PC-3 (cell line): ENCODE measurements around the gene IL1RN. TPM values are rescaled to one million over a fixed set of nuclear protein-coding genes. Genes with fewer than 3 reads are reported as not detected.

Experiments used
- ATAC-seq: fragments of 200-7000 bp; cut with Tn5 transposase; 2 replicates; pipeline ENCODE4 v1.9.1; 2020; ENCODE audit warnings: mild to moderate bottlenecking, moderate library complexity
- BruUV-seq: library from RNA; stranded (reverse); fragments of 400-500 nt; replicated peaks from 2 replicates; lab custom pipeline; 2021; lab: Mats Ljungman, UMichigan
- CTCF ChIA-PET: fragments of 300-600 bp; sonication (Branson Sonifier 250); formaldehyde crosslinking; loops from one replicate; lab custom pipeline; 2022; ENCODE audit warnings: antibody characterized with exemption; lab: Charles Lee
- POLR2A ChIA-PET: fragments of 300-600 bp; sonication (Branson Sonifier 250); formaldehyde crosslinking; loops from one replicate; lab custom pipeline; 2022; ENCODE audit warnings: antibody characterized with exemption; ENCODE audit not compliant: unreplicated experiment; lab: Charles Lee
- DNase-seq: peaks from one replicate; pipeline ENCODE4 v3.0.0-alpha.2; 2015
- H2AFZ ChIP-seq: fragments of 300-600 bp; sonication (generic); 2 replicates; pipeline ENCODE4 v1.6.0; 2016; ENCODE audit warnings: antibody characterized with exemption, low read length
- H3F3A ChIP-seq: fragments of 300-600 bp; sonication (generic); one replicate; pipeline ENCODE4 v1.6.0; 2017; ENCODE audit warnings: antibody characterized with exemption, low read length, control low read depth, mild to moderate bottlenecking; ENCODE audit not compliant: unreplicated experiment
- H3K27ac ChIP-seq: fragments of 300-600 bp; sonication (generic); 2 replicates; pipeline ENCODE4 v1.5.1; 2016; ENCODE audit warnings: mild to moderate bottlenecking, low read length
- H3K27me3 ChIP-seq: fragments of 300-600 bp; sonication (generic); 2 replicates; pipeline ENCODE4 v1.6.1; 2016; ENCODE audit warnings: low read length, mixed read lengths
- H3K36me3 ChIP-seq: fragments of 300-600 bp; sonication (generic); 2 replicates; pipeline ENCODE4 v1.6.1; 2016; ENCODE audit warnings: low read depth, mixed run types, low read length, mixed read lengths
- H3K4me1 ChIP-seq: fragments of 300-600 bp; sonication (generic); 2 replicates; pipeline ENCODE4 v1.5.1; 2016; ENCODE audit warnings: low read length; ENCODE audit not compliant: insufficient read depth
- H3K4me2 ChIP-seq: fragments of 300-600 bp; sonication (generic); 2 replicates; pipeline ENCODE4 v1.6.0; 2016; ENCODE audit warnings: low read length
- H3K4me3 ChIP-seq: fragments of 300-600 bp; sonication (generic); 2 replicates; pipeline ENCODE4 v1.5.1; 2016; ENCODE audit warnings: mild to moderate bottlenecking, low read length, mixed read lengths
- H3K79me2 ChIP-seq: fragments of 300-600 bp; sonication (generic); 2 replicates; pipeline ENCODE4 v1.6.1; 2017; ENCODE audit warnings: low read length, mixed read lengths
- H3K9ac ChIP-seq: fragments of 300-600 bp; sonication (generic); 2 replicates; pipeline ENCODE4 v1.6.0; 2016; ENCODE audit warnings: mild to moderate bottlenecking, low read length
- H3K9me2 ChIP-seq: fragments of 300-600 bp; sonication (generic); replicated peaks from 2 replicates; pipeline ENCODE4 v1.6.1; 2016; ENCODE audit warnings: mixed run types, low read length, mixed read lengths
- H3K9me3 ChIP-seq: fragments of 300-600 bp; sonication (generic); 2 replicates; pipeline ENCODE4 v1.6.1; 2016; ENCODE audit warnings: low read length, mixed read lengths
- H4K20me1 ChIP-seq: fragments of 300-600 bp; sonication (generic); 2 replicates; pipeline ENCODE4 v1.6.1; 2016; ENCODE audit warnings: low read length, mixed read lengths
- EZH2 ChIP-seq: fragments of 300-600 bp; sonication (generic); IDR thresholded peaks from one replicate; pipeline ENCODE4 v1.6.1; 2017; ENCODE audit warnings: antibody characterized with exemption, mild to moderate bottlenecking, low read length; ENCODE audit not compliant: unreplicated experiment
- EZH2phosphoT487 ChIP-seq: fragments of 300-600 bp; sonication (generic); IDR thresholded peaks from 2 replicates; pipeline ENCODE4 v1.6.1; 2018; ENCODE audit warnings: mild to moderate bottlenecking, antibody characterized with exemption, low read length, borderline replicate concordance
- intact Hi-C: fragments of 100-400 bp; cut with micrococcal nuclease; formaldehyde crosslinking; loops from 2 replicates; pipeline ENCODE4 v1.9.0; 2023
- total RNA-seq: library from RNA; depleted of rRNA; stranded (reverse); fragments of >200 nt; gene quantifications from 2 replicates; pipeline ENCODE4 v1.2.3, GENCODE V29; 2014
- TF ChIP-seq, protein P1 (sequence below): fragments of 300-600 bp; sonication (generic); conservative IDR thresholded peaks from 2 replicates; pipeline ENCODE4 v1.5.1; 2017; ENCODE audit warnings: antibody characterized with exemption, low read depth, mild to moderate bottlenecking, low read length

IL1RN gene
- total RNA-seq, 1 experiment from 2014 or later = 1.3 TPM

DNA sequence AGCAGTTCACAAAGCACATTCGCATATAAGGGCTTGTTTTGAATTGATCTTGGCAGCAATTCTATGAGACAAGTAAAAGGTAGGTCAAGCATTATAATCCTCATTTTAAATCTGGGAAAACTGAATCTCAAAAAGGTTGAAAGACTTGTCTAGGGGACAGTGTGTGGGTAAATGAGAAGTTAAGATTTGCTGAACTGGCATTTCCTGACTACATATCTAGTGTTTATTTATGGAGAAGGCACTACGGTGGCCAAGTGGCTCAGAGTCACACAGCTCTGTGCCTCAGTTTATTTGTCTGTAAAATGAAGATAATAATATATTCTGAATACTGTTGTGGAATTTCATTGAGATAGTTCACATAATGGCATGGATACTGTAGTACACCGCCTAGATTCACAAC lies 16.3 kb upstream of the IL1RN start:
- TF ChIP-seq EZH2phosphoT487 (no peak), EZH2 (no peak)
- TF ChIP-seq, protein P1, sequence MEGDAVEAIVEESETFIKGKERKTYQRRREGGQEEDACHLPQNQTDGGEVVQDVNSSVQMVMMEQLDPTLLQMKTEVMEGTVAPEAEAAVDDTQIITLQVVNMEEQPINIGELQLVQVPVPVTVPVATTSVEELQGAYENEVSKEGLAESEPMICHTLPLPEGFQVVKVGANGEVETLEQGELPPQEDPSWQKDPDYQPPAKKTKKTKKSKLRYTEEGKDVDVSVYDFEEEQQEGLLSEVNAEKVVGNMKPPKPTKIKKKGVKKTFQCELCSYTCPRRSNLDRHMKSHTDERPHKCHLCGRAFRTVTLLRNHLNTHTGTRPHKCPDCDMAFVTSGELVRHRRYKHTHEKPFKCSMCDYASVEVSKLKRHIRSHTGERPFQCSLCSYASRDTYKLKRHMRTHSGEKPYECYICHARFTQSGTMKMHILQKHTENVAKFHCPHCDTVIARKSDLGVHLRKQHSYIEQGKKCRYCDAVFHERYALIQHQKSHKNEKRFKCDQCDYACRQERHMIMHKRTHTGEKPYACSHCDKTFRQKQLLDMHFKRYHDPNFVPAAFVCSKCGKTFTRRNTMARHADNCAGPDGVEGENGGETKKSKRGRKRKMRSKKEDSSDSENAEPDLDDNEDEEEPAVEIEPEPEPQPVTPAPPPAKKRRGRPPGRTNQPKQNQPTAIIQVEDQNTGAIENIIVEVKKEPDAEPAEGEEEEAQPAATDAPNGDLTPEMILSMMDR = no peak
- CTCF ChIA-PET = no interaction called here
- H3K4me1 ChIP-seq = peaks cover 10% of the 10 kb centered on the region
- H4K20me1 ChIP-seq = no peaks in the 10 kb centered on the region
- H3K9ac ChIP-seq = no peak overlapping the region
- H3K4me2 ChIP-seq = no peak overlapping the region
- H3K4me3 ChIP-seq = no peak overlapping the region
- H3K36me3 ChIP-seq = no peaks in the 10 kb centered on the region
- no TSS peak for BruUV-seq
- H2AFZ ChIP-seq = no peak overlapping the region
- H3K79me2 ChIP-seq = no peaks in the 10 kb centered on the region
- DNase-seq (no peak), ATAC-seq (no peak)
- no peaks in the 10 kb centered on the region for H3K27me3 ChIP-seq
- no peaks in the 10 kb centered on the region for H3K9me2 ChIP-seq
- no peaks in the 10 kb centered on the region for H3F3A ChIP-seq
- POLR2A ChIA-PET = no interaction called here
- H3K27ac ChIP-seq = no peak overlapping the region
- no peaks in the 10 kb centered on the region for H3K9me3 ChIP-seq
- intact Hi-C loops = no loop called here

DNA sequence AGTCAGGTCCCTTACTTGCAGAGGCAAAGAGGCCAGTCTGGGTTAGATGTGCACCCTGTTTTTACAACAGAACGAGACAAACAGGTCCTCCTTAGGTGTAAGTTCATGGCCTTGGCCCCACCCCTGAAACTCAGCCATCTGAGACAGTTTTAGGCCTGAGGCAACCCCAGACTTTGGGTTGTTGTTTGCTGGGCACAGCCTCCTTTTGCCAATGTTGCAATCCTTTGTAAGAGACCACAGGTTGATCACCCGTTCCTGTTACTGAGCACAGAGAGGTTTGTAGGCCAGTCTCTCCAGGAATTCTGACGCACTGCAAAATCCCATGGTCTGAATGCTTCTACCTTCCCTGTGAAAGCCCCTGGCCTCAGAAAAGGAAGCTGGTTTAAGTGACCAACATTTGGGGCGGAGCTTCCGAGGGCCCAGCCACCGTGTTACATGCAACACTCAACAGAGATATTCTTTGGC lies 15.5 kb upstream of the IL1RN start:
- no peaks in the 10 kb centered on the region for H3K9me3 ChIP-seq
- H3K4me3 ChIP-seq = no peak overlapping the region
- CTCF ChIA-PET = no interaction called here
- TF ChIP-seq EZH2 (no peak), EZH2phosphoT487 (no peak)
- TF ChIP-seq, protein P1 = no peak
- H3K4me2 ChIP-seq = no peak overlapping the region
- H2AFZ ChIP-seq = no peak overlapping the region
- no TSS peak for BruUV-seq
- no peaks in the 10 kb centered on the region for H3K9me2 ChIP-seq
- H3K9ac ChIP-seq = no peak overlapping the region
- intact Hi-C loops = no loop called here
- H3K27ac ChIP-seq = no peak overlapping the region
- H3K36me3 ChIP-seq = no peaks in the 10 kb centered on the region
- H3K79me2 ChIP-seq = no peaks in the 10 kb centered on the region
- ATAC-seq = no peak
- H3K4me1 ChIP-seq = peaks cover 17% of the 10 kb centered on the region
- no peaks in the 10 kb centered on the region for H3F3A ChIP-seq
- no peaks in the 10 kb centered on the region for H4K20me1 ChIP-seq
- POLR2A ChIA-PET = interaction anchor here (0.6 kb wide), 1 partner anchor 349 kb away, joined by 3 read pairs; no protein-coding TSS in a partner anchor
- DNase-seq = no peak
- no peaks in the 10 kb centered on the region for H3K27me3 ChIP-seq

DNA sequence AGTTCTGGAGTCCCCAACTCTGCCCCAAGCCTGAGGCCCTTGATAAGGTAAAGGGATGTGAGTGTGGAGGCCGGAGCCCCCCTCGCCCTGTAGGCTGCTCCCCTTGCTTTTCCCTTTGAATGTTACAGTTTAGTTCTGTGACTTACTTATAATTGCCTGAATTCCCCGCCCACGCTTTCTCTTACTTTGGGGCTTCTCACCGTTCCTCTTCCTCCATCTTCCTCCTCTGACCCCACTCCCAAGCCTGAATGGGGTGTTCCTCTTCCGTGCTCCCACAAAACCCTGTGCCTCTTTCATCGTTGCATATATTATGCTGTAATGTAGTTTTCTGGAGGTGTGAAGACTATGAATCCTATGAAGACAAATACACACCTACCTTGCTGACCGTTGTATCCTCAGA lies 15.0 kb upstream of the IL1RN start:
- TF ChIP-seq EZH2phosphoT487 = no peak
- no peak for TF ChIP-seq EZH2
- TF ChIP-seq, protein P1 = no peak
- Histone ChIP-seq H3K27me3 (no peaks in the 10 kb centered on the region), H3K9me3 (no peaks in the 10 kb centered on the region), H3F3A (no peaks in the 10 kb centered on the region), H3K9ac (no peak overlapping the region), H3K9me2 (no peaks in the 10 kb centered on the region), H2AFZ (no peak overlapping the region), H3K4me2 (no peak overlapping the region), H3K36me3 (no peaks in the 10 kb centered on the region), H3K4me1 (peaks cover 23% of the 10 kb centered on the region), H3K4me3 (no peak overlapping the region), H4K20me1 (no peaks in the 10 kb centered on the region), H3K27ac (no peak overlapping the region), H3K79me2 (no peaks in the 10 kb centered on the region)
- ChIA-PET CTCF (no interaction called here), POLR2A (no interaction called here)
- no peak for DNase-seq
- BruUV-seq = no TSS peak
- ATAC-seq = no peak
- intact Hi-C loops = no loop called here
